Measurements from ENCODE around the gene RAD18.

The RAD18 gene, protein sequence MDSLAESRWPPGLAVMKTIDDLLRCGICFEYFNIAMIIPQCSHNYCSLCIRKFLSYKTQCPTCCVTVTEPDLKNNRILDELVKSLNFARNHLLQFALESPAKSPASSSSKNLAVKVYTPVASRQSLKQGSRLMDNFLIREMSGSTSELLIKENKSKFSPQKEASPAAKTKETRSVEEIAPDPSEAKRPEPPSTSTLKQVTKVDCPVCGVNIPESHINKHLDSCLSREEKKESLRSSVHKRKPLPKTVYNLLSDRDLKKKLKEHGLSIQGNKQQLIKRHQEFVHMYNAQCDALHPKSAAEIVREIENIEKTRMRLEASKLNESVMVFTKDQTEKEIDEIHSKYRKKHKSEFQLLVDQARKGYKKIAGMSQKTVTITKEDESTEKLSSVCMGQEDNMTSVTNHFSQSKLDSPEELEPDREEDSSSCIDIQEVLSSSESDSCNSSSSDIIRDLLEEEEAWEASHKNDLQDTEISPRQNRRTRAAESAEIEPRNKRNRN

DNA sequence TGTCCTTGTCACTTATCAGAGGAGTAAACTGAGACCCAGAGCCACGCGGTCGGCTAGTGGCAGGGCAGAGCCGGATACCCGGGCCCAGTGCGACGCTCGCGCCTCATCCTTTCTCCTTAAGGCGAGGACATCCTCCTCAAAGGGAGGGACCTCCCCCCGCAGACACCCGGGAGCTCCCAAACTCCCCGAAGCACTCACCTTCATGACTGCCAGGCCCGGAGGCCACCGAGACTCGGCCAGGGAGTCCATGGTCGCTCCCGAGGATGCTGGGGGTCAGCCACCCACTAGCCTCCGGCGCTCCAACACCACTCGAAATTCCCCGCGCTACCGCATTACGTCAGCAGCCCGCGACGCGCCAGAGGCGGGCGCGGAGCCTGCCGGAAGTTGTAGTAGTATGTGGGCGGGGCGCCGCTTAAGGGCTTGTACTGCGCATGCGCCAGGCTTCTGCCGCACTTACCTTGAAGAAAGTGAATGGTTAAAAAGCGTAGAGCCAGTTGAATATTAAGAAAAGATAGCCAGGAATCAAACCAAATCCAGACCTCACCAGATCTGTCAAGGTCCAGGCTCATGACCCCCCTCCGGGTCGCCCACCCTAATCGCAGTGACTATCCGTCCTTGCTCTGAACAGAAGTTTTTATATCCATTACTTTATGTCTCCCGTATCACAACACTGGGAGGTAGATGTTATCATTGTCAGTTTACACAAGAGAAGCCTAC is at the start of gene RAD18:
RAD18 (minus strand) TSS at position 336 of the 717 bp plus-strand sequence; CDS start at position 249, 87 bp downstream.
- peak; percentile 45 for FAIRE-seq

DNA sequence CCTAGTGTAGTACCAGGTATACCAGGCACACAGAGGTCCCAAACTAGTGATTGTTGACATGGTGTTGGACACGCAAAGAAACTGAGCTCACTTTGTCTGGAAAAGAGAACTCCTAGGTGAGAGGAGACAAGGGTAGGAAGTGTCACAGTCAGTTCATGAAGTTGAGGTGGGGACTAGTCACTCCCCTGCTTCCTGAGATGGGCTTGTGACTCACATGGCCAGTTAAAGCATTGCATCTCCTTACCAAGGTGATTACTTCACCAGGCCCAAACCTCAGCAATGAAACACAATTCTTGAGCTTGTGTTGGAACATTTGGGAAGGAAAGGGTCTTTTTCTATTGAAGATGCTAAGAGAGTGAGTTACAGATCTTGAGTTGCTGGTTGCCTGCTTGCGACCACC is 49.2 kb upstream of the RAD18 start:
- FAIRE-seq, result no peak

DNA sequence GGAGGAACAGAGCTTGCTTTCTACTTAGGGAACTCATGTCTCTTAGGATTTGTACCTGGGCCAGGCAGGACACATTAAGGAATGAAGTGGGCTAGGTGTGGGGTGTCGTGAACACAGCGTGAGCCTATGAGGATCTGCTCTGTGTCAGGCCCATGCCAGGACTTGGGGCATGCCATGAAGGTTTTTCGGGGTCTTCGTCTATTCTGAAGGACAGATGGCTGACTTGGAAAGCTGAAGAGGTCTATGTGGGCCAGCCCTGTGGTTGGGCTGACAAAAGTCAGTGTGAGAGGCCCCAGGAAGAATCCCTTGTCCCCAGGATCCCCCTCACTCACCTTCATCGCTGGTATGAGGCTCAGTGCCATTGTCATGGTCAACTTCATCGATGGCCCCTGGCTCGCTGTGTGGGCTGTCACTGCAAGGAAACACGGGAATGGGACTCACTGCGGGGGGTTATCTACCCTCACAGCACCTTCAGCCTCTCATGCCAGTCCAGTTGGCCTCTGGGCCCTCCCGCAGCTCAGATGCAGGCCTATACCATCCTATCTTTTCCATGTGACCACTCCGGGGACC is 46.8 kb upstream of the RAD18 start:
- FAIRE-seq, result no peak

DNA sequence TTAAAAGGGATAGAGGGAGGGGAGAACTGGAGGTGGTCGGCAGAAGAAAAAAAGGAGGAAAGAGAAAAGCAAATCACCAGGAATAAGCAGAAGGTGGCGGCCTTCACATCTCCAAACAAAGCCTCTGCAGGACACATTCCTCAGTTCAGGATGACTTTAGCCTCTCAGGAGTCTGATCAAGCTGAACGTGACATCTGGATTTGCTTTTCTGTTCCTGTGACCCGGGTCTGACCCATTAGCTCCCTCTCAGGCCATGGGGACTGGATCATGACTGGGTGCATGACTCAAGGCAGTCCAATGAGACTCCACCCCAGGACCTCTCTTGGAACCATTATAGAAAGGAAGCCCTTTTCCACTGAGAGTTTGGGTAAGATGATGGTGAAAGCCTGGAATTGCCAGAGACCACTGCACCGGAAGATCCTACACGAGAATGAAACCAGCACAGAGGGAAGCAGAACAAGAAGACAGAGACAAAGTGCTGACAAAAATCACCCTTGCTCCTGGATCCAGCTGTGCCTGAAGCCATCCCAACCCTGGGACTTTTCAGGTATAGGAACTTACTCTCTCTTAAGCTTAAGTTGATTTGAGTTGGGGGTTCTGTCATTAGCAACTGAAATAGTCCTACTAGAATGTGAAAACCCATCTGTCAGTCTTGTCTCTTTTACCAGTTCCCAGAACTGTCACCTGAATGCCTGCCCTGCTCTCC is 45.4 kb upstream of the RAD18 start:
- no peak for FAIRE-seq

DNA sequence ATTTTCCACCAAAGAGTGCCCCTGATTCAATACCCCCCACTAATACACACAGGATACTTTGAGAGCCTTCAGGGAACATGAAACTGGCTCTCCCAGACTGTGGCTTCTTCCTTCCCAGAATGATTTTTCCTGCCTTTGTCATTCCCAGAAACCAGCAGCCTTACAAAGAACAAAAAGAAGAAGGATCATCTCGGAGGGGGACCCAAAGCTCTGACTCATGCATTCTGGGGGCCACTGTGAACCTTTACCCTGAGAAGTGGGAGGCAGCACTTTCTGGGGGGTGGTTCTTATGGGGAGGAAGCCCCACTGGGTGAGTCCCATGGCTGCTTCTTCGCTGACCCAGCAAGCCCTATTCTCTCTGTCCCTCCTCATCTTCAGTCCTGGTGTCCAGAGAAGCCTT is 44.7 kb upstream of the RAD18 start:
- no peak for FAIRE-seq

DNA sequence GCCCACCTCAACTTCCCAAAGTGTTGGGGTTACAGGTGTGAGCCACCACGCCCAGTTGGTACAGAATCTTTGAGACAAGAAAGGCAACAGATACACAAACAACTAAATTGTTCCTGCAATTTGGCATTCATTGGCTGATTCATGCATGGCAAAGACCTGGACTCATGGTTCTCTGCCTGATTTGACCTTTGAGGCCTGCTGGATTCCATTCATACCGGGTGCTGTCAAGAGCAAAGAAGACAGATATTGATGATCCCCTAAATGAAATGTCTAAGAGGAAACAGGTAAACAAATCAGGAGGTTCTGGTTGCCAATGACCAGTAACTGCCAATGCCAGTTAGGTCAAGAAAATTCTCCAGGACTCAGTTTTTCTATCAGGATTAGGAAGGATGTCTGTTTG is 43.9 kb upstream of the RAD18 start:
- FAIRE-seq, result no peak

DNA sequence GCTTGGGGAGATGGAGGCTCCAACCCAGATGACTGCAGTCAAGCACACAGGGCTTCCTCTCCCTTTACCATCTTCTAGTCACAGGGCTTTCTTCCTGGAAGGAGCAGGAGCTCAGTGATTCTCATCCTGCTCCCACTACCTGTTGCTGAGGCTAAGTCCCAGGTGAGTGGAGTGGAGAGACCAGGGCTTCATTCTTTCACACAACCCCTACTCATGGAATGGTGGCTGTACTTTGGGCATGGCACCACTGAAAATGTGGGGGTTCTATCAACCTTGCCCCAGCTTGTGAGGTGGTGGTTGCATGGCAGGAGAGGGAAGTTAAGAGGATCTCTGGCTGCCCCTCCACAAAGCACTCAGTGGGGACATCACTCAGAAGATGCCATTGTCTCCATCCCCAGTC is 36.8 kb upstream of the RAD18 start:
- FAIRE-seq, result no peak

DNA sequence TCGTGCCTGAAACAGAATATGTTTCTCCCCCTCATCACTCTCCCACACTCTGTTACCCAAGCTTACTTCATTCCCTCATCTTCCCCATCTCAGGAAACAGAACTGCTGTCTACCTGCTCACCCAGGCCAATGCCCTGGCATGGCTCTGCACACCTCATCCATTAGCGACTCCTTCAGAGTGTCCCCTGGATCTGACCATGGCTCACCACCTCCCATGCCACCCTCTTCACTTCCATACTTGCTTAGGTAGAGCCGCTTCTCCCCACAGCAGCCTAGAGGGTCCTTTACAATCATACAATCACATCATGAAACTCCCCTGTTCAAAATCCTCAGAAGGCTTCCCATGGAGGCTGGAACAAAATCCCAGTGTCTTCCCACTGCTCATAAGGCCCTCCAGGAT is 33.9 kb upstream of the RAD18 start:
- no peak for FAIRE-seq

DNA sequence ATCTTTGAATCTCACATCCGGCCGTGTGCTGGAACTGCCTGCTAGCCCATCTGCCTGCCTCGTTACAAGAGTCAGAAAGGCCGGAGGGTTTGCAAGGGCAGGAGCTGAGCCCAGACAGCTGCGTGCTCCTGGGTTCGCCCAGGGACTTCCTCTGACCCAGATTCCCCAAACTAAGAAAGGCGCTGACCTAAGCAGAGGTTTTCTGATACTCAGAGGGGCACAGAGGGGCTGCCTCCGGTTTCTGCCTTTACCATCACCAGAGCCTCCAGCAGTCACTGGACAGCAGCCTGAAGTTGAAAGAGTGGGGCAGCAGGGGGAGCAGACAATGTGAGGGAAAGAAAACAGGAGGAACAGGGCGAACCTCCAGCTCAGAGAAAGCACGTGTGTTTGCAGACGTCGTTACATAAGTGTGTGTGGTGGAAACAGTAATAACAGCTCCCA is 33.4 kb upstream of the RAD18 start:
- FAIRE-seq, result no peak

DNA sequence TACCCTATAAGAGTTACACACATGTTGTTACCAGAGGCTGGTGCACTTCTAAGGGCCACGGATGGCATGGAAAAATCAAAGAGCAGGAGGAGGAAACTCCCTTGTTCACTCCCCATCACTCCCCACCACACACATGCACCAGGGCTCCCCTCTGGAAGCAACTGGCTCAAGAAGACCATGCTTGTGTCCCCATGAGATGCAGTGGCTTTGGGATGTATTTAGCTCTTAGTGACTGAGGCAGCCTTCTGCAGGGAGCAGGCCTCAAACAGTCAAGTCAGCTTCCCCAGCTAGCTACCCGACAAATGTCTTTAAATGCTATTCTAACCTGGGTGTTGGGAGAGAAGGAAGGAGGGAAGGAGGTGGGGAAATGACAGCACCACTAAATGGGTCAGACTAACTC is 32.9 kb upstream of the RAD18 start:
- FAIRE-seq, result no peak

DNA sequence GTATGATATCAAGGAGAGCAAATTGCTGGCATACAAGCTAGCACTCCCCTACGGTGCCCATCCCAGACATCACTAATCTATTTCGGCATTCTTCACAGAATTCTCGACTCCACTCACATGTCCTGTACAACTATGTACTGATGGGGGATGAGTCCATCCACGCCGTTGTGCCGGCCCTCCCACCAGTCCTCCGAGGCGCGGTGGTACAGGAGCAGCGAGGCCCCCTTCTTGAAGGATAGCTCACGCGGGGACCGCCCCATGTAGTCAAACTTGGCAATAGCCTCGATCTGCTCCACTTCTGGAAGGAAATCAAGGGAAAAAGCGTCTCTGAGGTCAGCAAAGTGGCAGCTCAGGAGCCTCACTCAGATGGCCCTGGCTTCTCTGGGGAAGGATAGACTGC is 31.0 kb upstream of the RAD18 start:
- FAIRE-seq, result no peak

DNA sequence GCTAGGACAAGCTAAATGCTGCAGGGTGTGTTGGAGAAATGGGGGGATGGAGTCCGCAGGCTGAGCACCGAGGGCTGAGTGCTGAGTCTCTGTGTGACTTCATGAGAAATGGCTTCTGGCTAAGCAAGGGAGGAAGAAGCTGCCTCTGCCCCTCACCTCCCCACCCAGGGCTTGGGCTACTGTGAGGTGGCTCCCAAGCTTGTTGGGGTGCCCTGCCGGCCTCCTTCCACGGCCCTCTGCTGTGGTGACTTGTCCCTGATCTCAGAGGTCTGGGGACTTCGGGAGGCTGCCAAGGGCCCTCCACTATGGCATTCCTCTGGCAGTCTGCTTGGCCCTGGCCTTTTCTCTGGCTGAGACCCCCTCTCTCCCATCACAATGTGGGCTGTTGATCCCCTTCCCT is 30.1 kb upstream of the RAD18 start:
- FAIRE-seq, result no peak

DNA sequence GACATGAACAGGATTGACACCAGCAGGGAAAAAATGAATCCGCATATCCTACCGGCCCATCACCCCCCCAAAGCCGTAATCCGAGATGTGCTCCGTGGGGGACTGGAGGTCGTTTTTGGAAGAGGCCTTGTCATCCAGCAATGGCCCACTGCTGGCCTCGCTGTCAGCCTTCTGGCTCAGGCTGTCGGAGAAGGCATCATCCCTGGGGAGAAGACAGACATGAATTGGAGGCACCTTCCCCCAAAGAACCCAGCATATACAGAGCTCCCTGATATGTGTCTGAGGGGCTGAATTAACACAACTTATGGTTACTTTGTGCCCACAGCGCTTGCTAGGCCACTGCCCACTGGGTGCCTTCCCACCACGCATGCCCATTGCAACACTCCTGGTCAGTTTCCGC is 29.6 kb upstream of the RAD18 start:
- no peak for FAIRE-seq

DNA sequence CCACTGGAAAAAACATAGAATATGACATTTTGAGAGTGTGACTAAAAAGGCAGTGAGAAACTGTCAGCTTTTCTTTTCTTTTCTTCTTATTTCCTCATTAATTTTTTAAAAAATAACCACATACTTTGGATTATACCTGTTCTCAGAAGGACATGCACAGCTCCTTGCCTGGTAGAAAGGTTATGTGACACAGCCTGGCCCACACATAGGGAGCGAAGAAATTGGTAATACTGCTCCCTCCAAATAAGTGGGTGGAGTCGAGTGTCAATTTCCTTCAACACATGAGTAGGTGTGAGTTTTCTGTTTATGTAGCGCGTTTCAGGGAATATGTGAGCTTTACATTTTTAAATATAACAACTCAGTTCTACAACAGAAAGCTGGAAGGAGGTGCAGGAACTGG is 28.9 kb upstream of the RAD18 start:
- FAIRE-seq, result no peak

DNA sequence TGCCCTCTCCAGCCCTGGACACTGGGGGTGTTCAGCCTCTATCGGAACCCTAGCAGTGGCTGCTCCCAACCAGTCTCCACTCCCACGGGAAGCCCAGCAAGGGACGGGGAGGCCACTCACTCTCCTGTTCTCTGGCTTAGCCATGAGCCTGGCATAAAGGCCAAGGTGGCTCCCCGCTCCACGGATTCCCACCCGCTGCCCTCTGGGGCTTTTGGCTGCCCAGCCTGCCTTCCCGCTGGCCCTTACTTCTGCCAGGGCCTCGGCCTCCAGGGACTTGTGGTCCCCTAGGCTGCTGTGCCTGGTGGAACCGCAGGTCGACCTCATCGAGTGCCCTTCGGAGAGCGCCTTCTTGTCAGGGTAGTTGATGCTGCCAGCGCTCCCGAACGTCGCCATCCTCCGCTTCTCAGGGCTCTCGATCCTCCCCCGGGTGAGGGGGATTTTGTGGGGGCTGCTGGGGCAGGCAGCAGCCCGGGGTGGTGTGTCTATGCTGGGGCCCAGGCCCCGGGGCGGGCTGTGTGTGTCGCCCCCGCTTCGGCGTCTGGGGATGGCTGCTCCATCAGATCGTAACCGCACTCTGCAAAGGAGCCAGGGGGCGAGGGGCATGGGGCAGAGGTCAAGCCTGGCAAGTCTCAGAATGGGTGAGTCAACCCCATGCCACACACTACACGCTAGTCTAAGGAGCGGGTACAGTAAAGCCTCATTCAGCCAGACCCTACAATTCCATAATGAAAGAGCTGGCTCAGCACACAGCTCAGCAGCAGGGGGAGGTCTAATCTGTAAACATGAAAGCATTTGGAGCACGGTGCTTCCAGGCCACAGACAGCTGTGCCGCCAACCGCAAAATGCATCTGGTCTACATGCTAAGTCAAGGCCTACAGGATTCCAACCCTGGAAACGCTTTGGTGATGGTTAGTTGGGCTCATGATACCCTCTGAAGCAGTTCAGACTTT is 27.3 kb upstream of the RAD18 start:
- FAIRE-seq, result no peak

DNA sequence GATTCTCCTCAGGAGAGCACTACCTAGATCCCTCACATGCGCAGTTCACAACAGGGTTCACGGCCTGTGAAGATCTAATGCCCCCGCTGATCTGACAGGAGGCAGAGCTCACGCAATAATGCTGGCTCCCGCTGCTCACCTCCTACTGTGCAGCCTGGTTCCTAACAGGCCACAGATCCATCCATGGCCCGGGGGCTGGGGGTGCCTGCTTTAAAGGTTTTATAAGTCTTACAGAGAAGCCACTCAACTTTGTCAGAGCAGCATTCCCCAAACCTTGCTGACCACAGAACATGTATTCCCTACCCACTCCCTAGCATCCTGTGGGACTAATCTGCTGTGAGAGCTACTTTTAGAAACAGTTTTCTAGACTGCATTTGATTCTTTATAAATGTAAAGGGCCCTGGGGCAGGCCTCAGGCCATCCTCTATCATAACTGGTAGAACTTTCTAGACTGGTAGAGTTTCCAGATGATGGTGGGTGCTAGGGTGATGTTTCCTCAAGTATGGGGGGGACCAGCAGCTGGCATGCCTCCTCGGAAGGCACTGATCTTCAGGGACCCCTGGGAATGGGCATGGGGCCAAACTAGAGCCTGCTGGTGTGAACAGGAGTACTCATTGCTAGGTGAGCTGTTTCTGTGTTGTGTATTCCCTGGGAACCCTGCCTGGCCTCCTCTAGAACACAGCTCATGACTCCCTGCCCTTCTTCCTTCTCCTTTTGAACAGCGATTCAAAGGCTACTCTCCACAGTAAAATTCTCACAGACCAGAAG is 25.7 kb upstream of the RAD18 start:
- no peak for FAIRE-seq

DNA sequence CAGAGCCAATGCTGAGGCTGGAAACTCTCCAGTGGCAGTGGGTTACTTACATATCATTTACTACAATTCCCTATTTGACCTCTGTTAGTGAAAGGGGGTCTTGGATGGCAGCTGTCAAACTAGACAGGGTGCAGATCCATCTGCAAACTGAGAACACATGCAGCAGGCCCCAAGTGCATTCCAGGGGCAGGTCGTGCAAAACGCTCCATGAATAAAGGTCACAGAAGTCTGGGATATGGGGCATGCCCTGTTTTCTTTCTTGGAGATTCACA is 25.0 kb upstream of the RAD18 start:
- no peak for FAIRE-seq

DNA sequence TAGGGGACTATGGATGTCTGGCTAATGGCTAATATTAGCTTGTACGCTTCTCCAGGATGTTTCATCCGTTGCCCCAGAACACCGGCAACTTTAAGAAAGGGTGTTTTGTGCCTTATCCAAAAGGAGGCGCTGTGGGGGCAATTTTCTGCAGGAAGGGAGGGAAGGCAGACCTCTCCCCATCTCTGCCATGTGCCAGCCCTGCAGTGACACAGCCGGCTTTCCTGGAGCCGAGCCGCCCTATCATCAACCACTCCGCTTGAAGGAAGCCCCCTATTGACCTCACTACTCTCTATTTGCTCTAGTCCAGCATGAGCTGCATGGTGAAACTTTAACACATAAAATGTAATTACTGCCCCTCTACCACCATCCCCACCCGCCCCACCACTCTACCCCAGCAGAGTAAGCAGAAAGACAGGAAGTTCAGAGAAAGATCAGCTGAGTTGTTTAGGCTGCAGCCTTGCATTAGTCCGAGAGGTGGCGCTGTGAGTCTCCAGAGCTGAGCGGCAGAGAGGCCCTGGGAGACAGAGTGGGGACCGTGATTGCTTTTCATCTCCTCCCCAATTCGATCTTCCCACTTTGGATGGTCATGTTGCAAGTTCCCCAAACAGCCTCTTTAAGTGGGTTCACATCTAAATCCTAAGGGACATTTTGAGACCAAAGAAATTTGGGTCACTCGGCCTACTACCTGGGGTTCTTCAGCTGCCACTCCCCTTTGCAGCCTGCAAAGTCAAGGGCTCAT is 24.5 kb upstream of the RAD18 start:
- FAIRE-seq, result no peak

DNA sequence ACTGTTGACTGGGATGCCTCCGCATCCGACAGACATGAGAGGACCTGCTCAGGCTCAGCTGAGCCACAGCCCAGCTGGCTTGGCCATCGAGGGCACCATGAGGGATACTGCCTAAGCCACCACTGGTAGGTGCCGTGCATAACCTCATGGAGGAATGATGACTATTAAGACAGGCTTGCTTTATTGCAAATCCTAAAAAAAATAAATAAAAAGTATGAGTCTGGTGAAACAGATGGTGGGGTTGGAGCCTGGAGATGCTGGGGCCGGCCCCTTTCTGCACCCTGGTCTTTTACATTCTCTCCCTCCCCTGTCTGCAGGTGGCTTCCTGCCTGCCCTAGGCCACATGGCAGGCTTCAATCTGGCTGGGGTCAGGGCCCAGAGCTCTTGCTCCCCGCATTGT is 24.0 kb upstream of the RAD18 start:
- no peak for FAIRE-seq

DNA sequence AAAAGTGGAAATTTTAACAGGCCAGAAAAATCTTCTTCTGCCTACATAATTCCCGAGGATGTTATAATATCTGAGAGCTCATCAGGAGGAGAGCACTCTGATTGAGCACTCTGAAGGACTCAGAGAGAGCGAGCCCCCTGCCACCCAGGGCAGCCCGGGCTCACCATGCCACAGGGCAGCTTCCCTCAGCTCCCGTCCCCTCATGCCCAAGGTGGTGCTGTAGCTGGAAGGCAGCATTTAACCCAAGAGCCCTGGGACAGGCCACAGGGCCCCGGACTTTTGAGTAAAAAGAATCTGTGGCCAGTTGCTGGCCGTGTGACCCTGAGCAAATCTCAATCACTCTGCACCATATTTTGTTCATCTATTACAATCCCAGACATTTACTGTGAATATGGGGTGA is 23.5 kb upstream of the RAD18 start:
- no peak for FAIRE-seq

DNA sequence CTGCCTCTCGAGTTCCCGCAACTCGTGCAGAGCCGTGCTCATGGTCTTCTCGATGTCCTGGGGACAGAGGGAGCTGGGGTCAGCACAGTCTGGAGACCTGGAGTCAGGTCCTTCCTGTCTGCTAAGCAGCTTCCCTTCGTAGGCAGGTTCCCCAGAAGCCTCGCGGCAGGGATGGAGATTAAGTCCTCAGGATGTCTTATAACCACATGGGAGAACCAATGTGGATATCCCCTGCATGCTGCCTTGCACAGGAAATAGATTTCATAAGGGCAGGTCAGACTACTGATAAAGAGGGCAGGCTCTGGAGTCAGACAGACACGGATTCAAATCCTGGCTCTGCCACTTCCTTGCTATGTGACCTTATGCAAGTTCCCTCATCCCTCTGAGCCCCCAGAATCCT is 22.6 kb upstream of the RAD18 start:
- FAIRE-seq, result no peak
